ENCODE measurements around the gene ACYP1. TPM values are rescaled to one million over a fixed set of nuclear protein-coding genes. Genes with fewer than 3 reads are reported as not detected.

The ACYP1 gene
- total and polyA plus RNA-seq, 9 of the 15 experiments (the other 6 are each of a cell fraction or from before 2014, with no cell fraction given) = 19.9 to 113 (median 52.3) TPM

- Histone ChIP-seq H4K20me1 (replicated peaks; ENCODE audit: control insufficient read depth, insufficient read depth, low read length) (no peaks in the 10 kb centered on the region), H3K27me3 (ENCODE audit: control insufficient read depth in 2 of 2, insufficient read depth in 2 of 2, low read length in 2 of 2) (no peaks in the 10 kb centered on the region), H3K9me3 (replicated peaks; ENCODE audit: control insufficient read depth, insufficient read depth, low read depth, low read length) (no peaks in the 10 kb centered on the region), H3K9me1 (ENCODE audit: control insufficient read depth, insufficient read depth, low read length) (no peaks in the 10 kb centered on the region), H3K27ac (ENCODE audit: extremely low read depth, low read depth, low read length) (no peak overlapping the region), H3K4me1 (replicated peaks in 1 of 2; ENCODE audit: control insufficient read depth in 2 of 2, insufficient read depth in 2 of 2, low read length in 2 of 2) (no peaks in the 10 kb centered on the region), H2AFZ (ENCODE audit: low read depth, low read length) (no peak overlapping the region), H3K36me3 (ENCODE audit: control insufficient read depth, insufficient read depth, low read length) (peaks cover 34% of the 10 kb centered on the region; the same call in 2 of the 3 replicates), H3K9ac (ENCODE audit: insufficient read depth in 1 of 2, low read depth in 2 of 2, low read length in 2 of 2) (no peak overlapping the region), H3K79me2 (ENCODE audit: control insufficient read depth, insufficient read depth, low read length) (no peaks in the 10 kb centered on the region), H3K4me2 (ENCODE audit: insufficient read depth, low read length) (no peak overlapping the region), H3K4me3 (no peak overlapping the region)
- no peak for TF ChIP-seq ERF (CRISPR knock-in tag; IDR thresholded peaks at IDR 0.05)
- no peak for TF ChIP-seq EHMT2 (IDR thresholded peaks at IDR 0.05)
- TF ChIP-seq RFX1 (IDR thresholded peaks at IDR 0.05) = no peak
- TF ChIP-seq NR0B1 (IDR thresholded peaks at IDR 0.05; ENCODE audit: partially characterized antibody) = no peak
- no peak for TF ChIP-seq ZNF354B (CRISPR knock-in tag; IDR thresholded peaks at IDR 0.05)
- no peak for TF ChIP-seq SNRNP70 (optimal IDR thresholded peaks at IDR 0.05; ENCODE audit: low read depth, low read length)
- TF ChIP-seq JUND (IDR thresholded peaks at IDR 0.05; ENCODE audit: borderline replicate concordance, low read depth, low read length) = no peak
- no peak for TF ChIP-seq JUND (tag; IDR thresholded peaks at IDR 0.05; ENCODE audit: borderline replicate concordance, low read depth, low read length)
- TF ChIP-seq YBX1 (IDR thresholded peaks at IDR 0.05) = no peak
- no peak for TF ChIP-seq TAF9B (IDR thresholded peaks at IDR 0.05; ENCODE audit: partially characterized antibody)
- TF ChIP-seq GTF2B (IDR thresholded peaks at IDR 0.05; ENCODE audit: extremely low read depth, insufficient read length) = no peak
- no peak for TF ChIP-seq ATF7 (IDR thresholded peaks at IDR 0.05)
- TF ChIP-seq MBD2 (IDR thresholded peaks at IDR 0.05; ENCODE audit: borderline replicate concordance, low read depth) = no peak
- TF ChIP-seq FOXJ2 (tag; IDR thresholded peaks at IDR 0.05) = no peak
- TF ChIP-seq HNRNPLL (IDR thresholded peaks at IDR 0.05; ENCODE audit: low read depth, low read length, poor library complexity, severe bottlenecking) = no peak
- TF ChIP-seq SUPT5H (IDR thresholded peaks at IDR 0.05) = no peak
- no peak for TF ChIP-seq SRSF7 (optimal IDR thresholded peaks at IDR 0.05; ENCODE audit: low read depth, low read length)
- ChIA-PET POLR2A (interaction anchor here (1.1 kb wide), 1 partner anchor 8 kb away, joined by 3 read pairs; no protein-coding TSS in a partner anchor), CTCF (ENCODE audit: low intra/inter-chr PET ratio) (no interaction called here)
- FAIRE-seq (no peak), DNase-seq (ENCODE audit: extremely low read depth in 1 of 4, low spot score in 3 of 4) (no peak), ATAC-seq (no peak)
- no TSS peak for BruUV-seq (replicated peaks)
- in situ Hi-C loops (cut with MboI) = no loop called here
- WGBS (ENCODE audit: insufficient coverage, low coverage, missing lambda C conversion rate) = 79% methylated on average over 7 of the region's 8 CpGs
- intact Hi-C loops (cut with micrococcal nuclease) = no loop called here
Observed at GRCh38 chr14:75091251-75091650, 27.4 kb upstream of the ACYP1 start.
